Brain pericyte (primary cell): ENCODE data around the gene HYAL4.
"Not testable (repeated sequence)": the region's sequence is repeated elsewhere in the genome, so short reads cannot be mapped to it uniquely, and the experiment has no call there.

Experiments used
- DNase-seq: peaks from one replicate; pipeline ENCODE4 v3.0.0-alpha.2; 2012; ENCODE audit warnings: low read depth, low spot score

Gene HYAL4, protein sequence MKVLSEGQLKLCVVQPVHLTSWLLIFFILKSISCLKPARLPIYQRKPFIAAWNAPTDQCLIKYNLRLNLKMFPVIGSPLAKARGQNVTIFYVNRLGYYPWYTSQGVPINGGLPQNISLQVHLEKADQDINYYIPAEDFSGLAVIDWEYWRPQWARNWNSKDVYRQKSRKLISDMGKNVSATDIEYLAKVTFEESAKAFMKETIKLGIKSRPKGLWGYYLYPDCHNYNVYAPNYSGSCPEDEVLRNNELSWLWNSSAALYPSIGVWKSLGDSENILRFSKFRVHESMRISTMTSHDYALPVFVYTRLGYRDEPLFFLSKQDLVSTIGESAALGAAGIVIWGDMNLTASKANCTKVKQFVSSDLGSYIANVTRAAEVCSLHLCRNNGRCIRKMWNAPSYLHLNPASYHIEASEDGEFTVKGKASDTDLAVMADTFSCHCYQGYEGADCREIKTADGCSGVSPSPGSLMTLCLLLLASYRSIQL

DNA sequence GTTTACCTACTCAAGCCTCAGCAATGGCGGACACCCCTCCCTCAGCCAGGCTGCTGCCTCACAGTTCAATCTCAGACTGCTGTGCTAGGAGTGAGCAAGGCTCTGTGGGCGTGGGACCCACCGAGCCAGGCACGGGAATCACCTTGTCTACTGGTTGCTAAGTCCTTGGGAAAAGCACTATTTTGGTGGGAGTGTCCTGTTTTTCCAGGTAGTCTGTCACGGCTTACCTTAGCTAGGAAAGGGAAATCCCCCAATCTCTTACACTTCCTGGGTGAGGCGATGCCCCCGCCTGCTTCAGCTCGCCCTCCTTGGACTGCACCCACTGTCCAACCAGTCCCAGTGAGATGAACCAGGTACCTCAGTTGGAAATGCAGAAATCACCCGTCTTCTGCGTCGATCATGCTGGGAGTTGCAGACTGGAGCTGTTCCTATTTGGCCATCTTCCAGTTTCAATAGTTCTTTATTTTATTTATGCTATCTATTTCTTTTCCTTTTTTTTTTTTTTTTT, at the start of gene HYAL4:
HYAL4 (plus strand) TSS at position 458 of the 508 bp plus-strand sequence. CDS start 23,105 bp downstream, outside the sequence.
- DNase-seq: no peak

DNA sequence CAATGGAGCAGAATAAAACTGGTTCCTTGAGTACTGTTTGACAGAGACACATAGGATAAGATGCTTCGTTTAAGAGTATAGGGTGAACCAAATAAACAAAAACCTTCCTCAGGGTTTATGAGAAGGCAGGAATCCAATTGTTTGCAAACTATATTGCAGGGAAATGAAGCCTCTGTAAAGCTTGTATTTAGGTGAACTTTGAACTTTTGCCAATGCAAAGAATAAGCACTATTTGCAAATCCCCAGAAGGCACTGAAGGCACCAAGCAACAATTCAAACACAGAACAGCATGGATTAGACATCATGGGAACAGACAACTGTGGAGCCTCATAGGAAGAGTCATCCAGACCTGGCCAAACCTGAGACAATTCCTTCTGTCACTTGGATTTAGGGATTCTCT, 49.1 kb upstream of the HYAL4 start:
- DNase-seq: no peak

DNA sequence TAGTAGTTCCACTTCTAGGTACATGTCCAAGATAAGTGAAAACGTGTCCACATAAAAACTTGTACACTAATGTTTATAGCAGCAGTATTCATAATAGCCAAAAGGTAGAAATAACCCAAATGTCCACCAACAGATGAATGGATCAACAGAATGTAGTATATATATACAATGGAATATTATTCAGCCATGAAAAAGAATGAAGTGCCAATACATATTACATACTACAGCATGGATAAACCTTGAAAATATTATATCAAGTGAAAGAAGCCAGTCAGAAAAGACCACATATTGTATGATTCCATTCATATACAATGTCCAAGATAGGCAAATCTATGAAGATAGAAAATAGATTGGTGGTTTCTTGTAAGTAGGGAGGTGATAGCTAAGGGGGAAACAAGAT, 48.4 kb upstream of the HYAL4 start:
- DNase-seq: no peak

- peak; percentile 16 for DNase-seq
These were observed 47.1 kb upstream of the HYAL4 start for GRCh38 chr7:123797673-123798531.

- DNase-seq: no peak
These were observed 46.3 kb upstream of the HYAL4 start for GRCh38 chr7:123798532-123799188.

GRCh38 chr7:123802249-123802648, 42.7 kb upstream of the HYAL4 start:
- DNase-seq: no peak

GRCh38 chr7:123805287-123805686, 39.7 kb upstream of the HYAL4 start:
- DNase-seq: no peak

DNA sequence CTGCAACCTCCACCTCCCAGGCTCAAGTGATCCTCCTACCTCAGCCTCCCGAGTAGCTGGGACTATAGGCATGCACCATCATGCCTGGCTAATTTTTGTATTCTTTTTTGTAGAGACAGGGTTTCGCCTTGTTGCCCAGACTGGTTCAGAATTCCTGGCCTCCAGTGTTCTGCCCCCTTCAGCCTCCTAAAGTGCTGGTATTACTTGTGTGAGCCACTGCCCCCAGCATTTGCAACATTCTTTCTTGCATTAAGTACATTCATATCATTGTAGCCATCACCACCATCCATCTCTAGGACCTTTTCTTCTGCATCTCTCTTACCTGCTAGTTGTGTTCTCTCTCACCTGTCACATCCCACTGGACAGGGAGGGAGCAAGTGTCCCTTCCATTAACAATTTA, 35.5 kb upstream of the HYAL4 start:
- DNase-seq: no peak

DNA sequence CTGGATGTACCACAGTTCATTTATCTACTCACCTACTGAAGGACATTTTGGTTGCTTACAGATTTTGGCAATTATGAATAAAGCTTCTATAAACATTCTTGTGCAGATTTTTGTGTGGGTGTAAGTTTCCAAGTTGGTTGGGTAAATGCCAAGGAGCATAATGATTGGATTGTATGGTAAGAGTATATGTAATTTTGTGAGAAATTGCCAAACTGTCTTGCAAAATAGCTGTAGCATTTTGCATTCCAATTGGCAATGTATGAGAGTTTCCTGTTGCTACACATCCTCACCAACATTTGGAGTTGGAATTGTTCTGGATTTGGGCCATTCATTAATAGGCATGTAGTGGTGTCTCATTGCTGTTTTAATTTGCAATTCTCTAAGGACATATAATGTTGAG, 33.9 kb upstream of the HYAL4 start:
- no peak for DNase-seq

DNA sequence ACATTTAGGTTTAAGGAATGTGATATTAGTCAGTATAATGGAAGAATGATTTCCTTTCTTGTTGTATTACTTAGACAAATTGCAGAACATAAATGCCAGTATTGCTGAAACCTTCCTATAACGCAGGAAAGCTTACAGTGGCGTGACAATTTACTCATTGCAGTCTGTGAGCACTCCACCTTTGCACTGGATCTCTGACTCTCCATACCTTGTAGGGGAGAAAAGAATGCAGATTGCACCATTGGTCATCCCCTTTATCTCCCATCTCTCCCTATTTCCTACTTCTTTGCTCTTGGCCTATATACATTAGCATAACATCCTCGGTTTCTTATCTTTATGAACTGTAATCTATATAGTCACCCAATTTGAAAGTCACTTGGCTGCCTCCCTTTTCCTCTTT, 28.1 kb upstream of the HYAL4 start:
- DNase-seq: no peak

GRCh38 chr7:123819001-123819400, 26.0 kb upstream of the HYAL4 start:
- no peak for DNase-seq

DNA sequence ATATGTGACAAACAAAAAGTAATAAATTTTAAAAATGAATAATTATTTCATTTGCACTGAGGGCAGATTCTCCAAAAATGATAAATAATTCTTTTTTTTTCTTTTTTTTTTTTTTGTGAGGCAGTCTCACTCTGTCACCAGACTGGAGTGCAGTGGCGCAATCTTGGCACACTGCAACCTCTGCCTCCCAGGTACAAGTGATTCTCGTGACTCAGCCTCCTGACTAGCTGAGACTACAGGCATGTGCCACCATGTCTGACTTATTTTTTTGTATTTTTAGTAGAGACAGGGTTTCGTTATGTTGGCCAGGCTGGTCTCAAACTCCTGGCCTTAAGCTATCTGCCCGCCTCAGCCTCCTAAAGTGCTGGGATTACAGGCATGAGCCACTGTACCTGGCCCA, 25.2 kb upstream of the HYAL4 start:
- DNase-seq: not testable (repeated sequence)

- DNase-seq: no peak
These were observed 24.1 kb upstream of the HYAL4 start for GRCh38 chr7:123820864-123821263.

DNA sequence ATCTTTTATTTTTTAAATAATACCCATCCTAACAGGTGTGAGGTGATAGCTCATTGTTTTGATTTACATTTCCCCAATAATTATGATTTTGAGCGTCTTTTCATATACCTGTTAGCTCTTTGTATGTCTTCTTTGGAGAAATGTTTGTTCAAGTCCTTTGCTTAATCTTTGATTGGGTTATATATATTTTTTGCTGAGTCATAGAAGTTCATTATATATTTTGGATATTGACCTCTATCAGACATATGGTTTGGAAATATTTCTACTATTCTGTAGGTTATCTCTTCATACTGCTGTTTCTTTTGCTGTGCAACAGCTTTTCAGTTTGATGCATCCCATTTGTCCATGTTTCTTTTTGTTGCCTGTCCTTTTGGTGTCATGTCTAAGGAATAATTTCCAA, 23.6 kb upstream of the HYAL4 start:
- no peak for DNase-seq

- no peak for DNase-seq
These were observed 20.8 kb upstream of the HYAL4 start for GRCh38 chr7:123823898-123824753.

GRCh38 chr7:123824754-123825067, 20.3 kb upstream of the HYAL4 start:
- no peak for DNase-seq

GRCh38 chr7:123828805-123829204, 16.2 kb upstream of the HYAL4 start:
- no peak for DNase-seq

DNA sequence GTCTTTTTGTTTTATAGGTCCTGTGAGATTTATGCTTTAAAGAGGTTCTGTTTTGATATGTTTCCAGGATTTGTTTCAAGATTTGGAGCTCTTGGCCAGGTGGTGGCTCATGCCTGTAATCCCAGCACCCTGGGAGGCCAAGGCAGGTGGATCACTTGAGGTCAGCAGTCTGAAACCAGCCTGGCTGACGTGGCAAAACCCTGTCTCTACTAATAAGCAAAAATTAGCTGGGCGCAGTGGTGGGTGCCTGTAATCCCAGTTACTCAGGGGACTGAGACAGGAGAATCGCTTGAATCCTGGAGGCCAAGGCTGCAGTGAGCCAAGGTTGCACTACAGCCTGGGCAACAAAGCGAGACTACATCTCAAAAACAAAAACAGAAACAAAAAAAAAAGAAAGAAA, 8.3 kb upstream of the HYAL4 start:
- no peak for DNase-seq

GRCh38 chr7:123839106-123839505, 5.9 kb upstream of the HYAL4 start:
- DNase-seq: not testable (repeated sequence)

DNA sequence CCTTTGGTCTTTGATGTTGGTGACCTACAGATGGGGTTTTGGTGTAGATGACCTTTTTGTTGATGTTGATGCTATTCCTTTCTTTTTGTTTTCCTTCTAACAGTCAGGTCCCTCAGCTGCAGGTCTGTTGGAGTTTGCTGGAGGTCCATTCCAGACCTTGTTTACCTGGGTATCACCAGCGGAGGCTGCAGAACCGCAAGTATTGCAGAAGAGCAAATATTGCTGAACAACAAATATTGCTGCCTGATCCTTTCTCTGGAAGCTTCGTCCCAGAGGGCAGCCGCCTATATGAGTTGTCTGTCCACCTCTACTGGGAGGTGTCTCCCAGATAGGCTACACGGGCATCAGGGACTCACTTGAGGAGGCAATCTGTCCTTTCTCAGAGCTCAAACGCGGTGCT, 827 bp upstream of the HYAL4 start:
- not testable (repeated sequence) for DNase-seq

GRCh38 chr7:123845823-123846216, 851 bp downstream of the HYAL4 start:
- no peak for DNase-seq
